Epidermal melanocyte (primary cell): ENCODE results near the gene PALLD.

Experiments used
- DNase-seq: peaks from one replicate; pipeline ENCODE4 v3.0.0; 2011; ENCODE audit warnings: low spot score; ENCODE audit not compliant: insufficient read length

PALLD gene

DNA sequence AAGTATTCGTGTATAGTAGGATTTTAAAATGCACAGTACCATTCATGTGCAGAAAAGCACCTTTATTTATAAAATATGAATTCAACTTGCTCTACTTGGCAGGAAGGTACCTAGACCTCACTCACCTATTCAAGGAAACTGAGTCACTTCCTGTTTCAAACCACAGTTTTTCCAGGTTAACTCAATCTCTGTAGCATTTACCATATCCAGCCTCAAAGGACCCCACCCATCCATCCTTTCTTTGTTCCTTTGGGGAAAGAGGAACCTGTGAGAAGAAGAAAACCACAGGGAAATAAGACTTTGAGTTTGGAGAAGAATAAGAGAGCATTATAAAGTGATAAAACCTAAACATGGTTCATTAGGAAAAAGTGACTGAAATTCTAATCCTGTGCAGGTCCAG is 262.5 kb downstream of the PALLD start:
- no peak for DNase-seq

DNA sequence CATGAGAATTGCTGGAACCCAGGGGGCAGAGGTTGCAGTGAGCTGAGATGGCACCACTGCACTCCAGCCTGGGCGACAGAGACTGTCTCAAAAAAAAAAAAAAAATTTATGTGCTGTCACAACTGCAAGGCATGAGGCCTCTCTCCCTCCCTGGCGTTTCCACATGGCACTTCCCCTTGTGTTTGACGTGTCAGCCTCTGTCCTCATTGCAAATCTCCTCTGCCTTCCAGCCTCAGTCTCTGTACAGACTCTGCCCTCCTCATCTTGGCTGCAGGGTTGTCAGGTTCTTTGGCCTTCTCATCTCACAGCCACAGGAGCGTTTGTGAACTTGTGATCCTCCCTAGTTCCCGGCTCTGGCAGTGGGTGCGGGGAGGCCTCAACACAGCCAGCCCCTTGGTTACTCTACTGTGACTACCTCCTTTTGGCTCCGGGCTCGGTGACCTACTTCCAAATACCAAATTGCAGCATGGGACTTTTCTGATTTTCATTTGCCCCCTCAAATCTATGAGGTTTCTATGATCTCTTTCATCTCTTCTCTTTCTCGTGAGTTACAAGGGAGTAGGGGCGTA is 263.2 kb downstream of the PALLD start:
- DNase-seq: no peak

DNA sequence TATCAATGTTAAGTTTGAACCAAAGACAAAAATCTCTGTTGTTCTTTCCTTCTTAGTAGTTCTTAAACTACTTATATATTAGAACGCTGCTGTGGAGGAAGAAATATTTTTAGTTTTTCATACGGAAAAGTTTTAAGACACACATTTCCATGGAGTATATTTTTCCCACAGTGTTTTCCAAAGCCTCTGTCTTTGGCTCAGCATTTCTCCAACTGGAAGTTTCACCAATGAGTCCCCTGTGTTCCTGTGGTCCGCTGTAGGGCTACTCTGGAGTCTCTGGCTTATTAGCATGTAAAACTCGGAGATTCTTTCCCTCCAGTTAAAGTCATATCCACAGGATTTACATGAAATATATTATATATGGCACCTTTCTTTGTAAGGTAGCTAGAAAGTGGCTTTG is 264.2 kb downstream of the PALLD start:
- DNase-seq: no peak

DNA sequence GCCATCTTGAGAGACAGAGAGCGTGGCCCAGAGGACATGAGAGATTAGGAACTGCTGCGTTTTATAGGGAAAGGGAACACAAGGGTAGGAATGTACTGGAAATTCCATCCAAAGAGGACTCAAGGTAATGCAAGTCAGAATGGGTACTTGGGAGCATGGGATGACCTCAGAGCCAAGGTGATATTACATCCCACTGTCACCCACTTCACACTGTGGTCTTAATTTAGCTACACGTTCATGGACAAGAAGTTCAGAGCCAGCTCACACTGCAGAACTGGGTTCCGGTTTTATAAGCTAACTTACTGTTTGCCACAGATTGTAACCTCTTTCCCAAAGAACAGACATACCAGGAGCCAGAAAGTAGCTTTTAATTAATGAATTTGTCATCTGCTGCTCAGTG is 268.5 kb downstream of the PALLD start:
- no peak for DNase-seq

DNA sequence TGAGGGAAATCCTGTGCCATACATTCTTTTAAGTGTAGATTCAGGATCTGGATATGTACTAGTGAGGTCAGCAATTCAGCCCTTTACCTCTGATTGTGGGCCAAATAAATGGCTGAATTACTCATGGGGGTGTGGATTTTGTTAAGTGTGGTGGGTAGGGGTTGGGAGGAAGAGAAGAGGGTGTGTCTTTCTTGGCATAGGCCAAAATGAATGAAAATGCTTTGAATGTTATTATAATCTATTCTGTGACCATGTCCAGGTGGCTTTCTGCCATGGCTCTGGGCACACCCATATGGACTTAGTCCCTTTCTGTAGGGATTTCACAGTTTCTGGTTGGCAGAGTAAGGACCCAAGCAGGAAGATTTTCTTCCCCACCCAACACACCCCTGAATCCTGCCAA is 268.9 kb downstream of the PALLD start:
- DNase-seq: no peak

DNA sequence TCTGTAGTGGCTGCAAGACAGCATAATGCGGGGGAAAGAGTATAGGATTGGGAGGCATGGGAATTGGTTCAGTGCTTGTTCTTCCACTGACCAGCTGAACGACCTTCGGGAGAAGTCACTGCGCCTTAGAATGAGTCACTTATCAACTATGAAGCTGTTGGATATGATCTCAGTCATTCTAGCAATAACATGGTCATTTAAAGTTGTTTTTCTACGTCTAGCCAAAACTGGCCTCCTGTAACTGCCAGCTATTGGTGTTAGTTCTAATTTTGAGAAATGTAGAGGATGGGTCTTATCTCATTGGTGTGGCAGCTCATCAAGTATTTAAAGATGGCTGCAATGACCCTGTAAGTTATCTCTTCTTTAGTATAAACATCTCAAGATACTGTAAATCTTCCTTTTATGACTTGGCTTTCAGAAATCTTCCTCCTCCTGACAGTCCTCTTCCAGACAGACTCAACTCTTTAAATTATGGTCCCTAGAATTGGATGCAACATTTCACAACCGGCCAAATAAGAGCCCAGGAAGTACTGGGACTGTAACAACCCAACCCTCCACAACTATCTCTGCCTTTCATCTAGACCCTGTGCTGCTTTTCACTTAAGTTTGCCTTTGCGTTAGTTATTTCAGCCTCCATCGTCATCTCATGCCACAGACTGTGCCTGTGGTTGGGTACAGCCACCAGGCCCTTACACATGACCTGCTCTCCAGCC is 269.9 kb downstream of the PALLD start:
- DNase-seq: no peak

DNA sequence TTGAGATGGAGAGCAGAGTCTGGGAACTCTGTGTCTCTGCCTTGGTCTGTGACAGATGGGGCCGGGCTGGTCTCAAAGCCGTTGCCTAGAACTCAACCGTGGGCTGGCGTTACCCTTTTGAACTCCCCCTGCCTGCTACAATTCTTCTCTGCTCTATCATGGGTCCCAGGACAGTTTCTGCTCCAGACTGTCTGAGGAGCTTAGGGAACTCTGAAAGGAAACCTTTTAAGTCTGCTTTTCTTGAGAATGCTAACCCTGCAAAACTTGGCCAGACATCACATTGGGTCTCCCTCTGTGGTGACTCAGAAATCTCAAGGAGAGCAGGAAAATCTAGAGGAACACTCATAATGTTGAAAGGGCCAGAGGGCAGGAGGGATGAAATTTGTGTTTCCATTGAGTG is 272.6 kb downstream of the PALLD start:
- no peak for DNase-seq

DNA sequence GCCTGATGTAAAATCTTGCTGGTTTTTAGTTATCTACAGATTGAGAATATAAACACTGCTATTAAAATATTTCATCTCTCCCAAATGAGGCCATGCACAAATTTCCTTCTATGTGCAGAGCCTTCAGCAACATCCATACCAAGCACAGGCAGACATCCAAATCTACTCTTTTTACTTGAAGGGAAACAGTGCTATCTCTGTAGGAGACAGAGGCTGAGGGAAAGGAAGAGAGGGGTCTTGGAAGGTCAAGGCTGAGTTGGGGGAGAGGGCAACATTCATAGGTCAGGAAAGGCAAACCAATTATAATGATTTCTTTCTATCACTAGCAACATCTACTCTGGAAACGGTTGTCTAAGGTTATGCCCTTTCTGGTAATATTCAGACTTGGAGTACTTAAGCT is 273.0 kb downstream of the PALLD start:
- DNase-seq: no peak

DNA sequence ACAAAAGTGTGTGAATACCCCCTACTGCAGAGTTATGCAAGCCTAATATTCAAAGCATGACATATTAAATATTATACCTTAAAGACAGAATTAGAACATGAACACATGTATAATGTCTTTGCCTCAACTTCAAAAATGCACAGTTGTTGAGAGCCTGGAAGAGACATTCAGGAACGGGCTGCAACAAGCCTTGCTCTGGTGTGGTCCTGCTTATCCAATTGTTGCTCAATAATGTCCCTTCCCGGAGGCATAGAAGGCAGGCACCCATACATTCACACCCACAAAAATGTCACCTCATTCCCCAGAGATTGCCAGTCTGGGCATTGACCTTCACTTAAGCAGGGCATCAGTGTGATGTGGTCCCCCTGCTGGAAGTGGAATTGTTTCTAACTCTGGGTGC is 274.4 kb downstream of the PALLD start:
- no peak for DNase-seq

DNA sequence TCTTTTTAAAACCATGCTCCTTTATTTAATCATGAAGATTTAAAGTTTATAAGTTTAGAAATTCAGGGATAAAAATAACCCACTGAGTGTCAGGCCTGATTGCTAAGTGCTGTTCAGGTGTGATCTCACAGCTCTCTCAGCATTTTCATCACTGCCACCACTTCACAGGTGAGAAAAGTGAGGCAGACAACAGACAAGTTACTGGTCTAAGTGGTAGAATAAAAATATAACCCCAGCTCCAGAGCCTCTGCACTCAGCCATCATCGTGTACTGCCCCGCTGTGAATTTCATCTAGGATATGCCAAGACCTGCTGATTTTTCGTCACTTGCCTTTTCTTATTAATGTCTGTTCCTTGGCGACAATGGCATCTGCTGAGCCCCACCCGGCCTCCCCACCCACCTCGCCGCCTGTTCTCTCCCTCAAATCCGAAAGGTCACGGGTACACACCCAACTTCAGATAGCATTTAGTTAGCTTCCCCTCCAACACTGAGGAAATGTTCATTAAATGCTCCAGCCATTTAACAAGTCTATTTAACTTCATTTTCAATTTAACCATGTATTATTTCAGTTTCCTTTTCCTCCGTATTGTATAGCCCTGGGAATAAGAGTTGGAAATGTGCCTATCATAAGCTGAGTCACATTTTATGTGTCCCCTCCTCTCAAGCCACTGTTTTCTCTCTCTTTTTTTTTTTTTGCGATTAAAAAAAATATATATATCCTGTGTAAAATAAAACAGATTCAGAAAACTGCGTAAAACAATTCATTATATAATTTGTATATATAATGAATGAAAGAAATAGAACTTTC is 276.7 kb downstream of the PALLD start:
- DNase-seq: no peak

DNA sequence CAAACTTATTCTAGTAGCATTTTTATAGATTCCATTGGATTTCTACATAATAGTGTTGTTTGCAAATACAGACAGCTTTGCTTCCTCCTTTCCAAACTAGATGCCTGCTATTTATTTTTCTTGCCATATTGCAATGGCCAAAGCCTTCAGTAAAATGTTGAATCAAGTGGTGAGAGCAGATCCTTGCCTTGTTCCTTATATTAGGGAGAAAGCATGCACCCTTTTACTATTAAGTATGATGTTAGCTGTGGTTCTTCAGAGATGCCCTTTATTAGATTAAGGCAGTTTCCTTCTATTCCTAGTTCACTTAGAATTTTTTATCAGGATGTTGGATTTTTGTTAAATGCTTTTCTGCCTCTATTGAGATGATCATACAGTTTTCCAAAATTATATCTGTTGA is 279.5 kb downstream of the PALLD start:
- no peak for DNase-seq

DNA sequence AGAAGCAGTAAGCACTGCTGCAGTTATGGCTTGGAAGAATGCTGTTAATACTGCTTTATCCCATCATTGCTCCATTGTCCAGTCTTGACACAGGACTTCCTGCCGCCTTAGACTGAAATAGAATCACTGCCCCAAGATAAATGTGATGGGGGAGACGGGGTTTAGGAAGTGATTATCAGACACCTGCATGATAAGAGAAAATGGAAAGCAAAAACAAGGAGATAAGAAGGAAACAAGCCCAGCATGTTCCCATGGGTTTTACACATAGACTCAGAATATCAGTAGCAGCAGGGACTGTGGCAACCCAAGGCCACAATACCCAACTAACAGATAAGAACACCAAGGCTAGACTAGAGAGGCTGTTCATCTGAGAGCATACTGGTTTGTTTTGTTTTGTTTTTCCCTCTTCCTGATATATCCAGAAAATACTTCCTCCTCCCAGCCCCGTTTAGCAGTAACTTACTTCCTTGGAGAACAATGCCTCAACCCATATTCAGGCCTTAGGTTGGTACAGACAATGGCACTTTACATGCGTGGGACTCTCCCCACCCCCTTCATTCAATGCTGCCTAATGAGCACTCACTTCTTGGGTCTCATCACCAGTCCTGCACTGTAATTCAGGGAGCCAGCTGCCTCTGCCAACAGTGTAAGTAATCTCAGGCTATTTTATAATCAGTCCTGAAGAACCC is 280.6 kb downstream of the PALLD start:
- DNase-seq: no peak

DNA sequence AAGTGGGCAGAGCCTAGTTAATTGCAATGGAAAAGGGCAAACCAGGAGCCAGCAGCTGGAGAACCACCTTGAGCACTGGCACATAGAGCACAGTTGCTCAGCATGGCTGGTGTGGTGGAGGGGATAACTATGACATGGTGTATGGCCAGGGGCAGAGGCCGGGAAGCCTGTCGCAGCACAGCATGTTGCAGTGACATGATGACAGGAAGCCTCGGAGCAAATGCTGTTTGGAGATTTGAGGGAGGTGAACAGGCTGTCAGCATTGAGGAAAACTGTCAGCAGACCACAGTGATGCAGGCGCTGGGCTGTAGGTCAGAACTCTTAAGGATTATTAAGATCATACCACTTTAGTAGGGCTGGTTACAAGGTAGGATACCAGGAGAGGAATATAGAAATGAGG is 284.5 kb downstream of the PALLD start:
- no peak for DNase-seq

DNA sequence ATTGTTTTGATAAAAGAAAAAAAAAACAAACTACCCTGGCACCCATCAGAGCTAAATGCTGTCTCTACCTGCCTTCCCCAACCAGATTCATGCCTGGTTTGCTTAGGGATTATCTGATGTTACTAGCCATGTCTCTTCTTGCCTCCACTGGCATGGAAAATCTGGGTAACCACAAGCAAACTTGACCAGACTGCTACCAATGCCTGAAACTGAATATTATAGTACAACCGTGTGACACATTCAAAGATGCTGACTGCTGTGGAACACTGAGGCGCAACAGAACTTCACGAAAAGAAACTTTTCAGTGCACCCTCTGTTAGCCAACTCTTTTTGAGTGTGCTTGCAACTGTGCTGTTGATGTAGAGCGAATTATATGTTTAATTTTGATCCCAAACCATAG is 285.1 kb downstream of the PALLD start:
- no peak for DNase-seq

DNA sequence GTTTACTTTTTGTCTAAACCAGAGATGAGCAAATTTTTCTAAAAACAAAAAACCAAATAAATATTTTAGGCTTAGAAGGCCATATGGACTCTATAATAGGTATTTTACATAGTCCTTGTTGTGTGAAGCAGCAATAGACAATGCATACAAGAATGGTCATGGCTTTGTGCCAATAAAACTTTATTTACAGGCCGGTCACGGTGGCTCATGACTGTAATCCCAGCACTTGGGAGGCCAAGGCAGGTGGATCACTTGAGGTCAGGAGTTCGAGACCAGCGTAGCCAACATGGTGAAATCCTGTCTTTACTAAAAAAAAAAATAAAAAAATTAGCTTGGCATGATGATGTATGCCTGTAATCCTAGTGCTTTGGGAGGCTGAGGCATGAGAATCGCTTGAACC is 285.6 kb downstream of the PALLD start:
- no peak for DNase-seq

DNA sequence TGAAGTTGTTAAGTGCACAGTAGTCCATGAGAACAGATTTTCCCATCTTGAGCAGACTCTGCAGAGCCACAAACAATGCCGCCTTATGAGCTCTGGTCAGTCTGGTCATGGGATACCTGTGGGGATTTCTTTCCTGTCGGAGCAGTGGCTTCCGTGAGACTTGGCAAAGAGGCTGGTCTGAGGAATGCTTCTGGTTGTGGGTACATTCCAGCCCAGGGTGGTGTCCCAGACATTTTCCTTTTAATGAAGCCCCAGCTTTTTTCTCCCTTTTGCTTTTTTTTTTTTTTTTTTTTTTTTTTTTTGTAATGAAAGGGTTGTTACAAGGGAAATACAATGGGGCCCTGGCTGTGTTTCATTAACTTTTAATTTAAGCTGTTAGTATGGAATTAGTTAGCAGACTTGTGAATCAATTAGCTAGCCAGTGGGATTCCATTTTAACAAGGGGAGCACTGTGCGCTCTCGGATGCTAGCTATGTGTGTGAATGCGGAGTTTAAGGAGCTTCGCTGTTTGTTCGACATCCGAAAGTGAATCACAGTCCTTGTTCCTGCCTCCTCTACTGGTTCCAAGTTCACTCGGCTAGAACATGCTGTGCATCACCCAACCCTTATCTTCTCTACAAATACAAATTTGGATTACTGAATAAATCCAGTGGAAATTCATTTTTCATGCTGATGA is 288.1 kb downstream of the PALLD start:
- DNase-seq: no peak

DNA sequence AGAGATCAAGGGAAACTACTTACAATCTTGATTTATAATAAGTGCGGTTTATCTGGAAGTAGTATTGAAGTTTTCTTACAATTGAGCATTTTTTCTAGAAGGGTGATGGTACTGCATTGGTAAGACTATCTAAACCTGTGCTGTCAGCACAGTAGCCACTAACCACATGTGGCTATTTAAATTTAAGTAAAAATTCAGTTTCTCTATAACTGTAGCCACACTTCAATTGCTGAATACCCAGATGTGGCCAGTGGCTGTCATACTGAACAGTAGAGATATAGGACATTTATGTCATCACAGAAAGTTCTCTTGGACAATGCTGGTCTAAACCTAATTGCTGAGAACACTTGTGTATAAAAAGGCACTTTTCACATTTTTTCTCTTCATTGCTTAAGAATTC is 290.5 kb downstream of the PALLD start:
- DNase-seq: no peak

DNA sequence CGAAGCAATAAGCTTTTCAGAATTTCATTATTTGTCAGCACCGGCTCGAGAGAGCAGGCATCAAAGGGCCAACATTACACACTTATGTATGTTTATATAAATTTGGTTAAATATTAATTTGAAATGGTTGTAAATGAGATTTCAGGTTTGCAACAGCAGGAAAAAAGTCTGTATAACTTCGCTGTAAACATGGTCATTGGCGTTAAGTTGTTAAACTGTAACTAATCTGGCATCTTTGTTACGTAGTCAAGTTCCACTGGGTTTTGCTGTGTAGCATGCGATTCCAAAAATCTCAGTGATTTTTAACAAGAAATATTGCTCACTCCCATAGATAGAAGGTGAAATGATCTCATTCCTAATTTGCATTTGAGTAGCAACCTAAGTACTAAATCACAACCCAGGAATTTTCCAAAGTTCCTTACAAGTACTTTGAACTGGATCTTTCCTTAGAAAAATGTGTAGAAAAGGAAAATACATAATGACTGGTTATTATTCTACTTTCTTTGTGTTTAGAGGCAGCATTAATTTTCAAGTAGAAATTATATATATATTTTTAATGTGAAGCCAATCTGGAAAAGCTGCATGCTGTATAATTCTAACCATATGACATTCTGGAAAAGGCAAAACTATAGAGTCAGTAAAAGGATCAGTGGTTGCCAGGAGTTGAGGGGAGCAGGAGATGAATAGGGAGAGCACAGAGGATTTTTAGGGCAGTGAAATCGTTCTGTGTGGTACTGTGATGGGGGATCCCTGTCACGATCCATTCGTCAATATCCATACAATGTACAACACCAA is 291.1 kb downstream of the PALLD start:
- DNase-seq: no peak

DNA sequence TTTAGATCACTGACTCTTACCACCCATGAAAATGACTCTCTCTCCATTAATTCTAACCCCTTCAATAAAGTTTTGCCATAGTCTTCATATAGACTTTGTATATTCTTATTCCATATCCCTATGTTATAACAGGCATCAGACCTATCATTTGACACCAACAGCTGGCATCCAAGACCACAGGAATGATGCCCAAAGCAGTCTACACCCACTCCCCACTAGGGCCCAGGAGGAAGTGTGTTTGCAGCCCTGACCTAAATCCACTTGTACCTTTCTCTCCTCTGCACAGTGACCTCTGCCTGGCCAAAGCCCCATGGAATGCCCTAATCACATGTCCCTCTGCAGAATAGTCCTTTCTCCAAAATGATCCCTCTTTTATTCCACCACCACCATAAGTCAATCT is 294.0 kb downstream of the PALLD start:
- DNase-seq: no peak

DNA sequence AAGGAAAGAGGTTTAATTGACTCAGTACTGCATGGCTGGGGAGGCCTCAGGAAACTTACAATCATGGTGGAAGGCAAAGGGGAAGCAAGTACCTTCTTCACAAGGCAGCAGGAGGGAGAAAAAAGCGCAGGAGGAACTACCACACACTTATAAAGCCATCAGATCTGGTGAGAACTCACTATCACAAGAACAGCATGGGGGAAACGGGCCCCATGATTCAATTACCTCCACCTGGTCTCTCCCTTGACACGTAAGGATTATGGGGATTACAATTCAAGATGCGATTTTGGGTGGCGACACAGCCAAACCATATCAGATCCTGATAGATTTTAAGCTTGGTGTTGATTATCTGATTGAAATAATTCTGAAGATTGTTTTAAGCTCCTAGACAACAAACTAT is 294.5 kb downstream of the PALLD start:
- DNase-seq: no peak

DNA sequence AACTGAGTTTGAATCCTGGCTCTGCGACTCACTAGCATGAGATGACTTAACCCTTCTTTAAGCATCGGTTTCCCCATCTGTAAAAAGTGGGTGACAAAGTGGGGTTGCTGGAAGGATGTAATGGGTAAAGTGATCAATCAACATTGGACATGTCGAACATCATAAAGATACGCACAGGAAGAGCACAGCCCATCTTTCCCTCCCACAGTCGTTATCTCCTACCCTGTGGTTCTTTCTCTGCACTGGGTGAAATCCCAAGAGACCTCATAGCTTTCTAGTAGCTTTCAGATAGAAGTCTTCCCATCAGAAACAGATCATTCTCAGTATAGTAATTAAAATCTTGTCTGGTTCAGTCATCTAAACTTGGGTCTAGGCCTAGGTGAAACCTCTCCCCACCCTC is 296.7 kb downstream of the PALLD start:
- no peak for DNase-seq
